HG03280 (cell line): Measurements from ENCODE around the gene SLX9.
"Not testable (repeated sequence)": the region's sequence is repeated elsewhere in the genome, so short reads cannot be mapped to it uniquely, and the experiment has no call there.

ENCODE experiments used
- ATAC-seq: cut with Tn5 transposase; IDR thresholded peaks from one replicate; pipeline ENCODE4 v1.9.1; 2021; ENCODE audit warnings: mild to moderate bottlenecking, moderate library complexity; ENCODE audit not compliant: unreplicated experiment

Gene SLX9

DNA sequence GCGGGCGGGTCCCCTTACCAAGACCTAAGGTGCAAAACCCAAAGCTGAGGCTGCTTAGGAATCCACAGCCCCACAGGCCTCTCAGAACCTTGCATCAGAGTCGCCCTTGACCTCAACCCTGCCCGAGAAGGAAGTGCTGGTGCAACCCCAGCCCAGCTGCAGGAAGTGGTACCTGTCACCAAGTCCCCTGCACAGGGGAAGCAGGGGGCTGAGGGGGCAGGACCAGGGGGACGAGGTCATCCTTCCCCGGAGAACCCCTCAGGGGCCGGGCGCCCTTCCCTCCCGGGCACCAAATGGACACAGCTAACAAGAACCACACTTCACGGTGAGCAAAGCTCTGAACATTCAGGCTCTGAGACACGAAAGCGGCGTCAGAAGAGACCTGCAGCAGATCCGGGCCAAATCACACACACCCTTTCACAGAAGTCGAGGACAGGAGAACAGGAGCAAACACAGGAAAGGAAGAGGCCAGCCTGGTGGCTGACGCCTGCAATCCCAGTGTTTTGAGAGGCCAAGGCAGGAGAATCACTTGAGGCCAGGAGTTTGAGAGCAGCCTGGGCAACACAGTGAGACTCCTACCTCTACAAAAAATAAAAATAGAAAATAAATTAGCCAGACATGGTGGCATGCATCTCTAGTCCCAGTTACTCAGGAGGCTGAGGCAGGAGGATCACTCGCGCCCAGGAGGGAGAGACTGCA, 25.5 kb upstream of the SLX9 start:
- no peak for ATAC-seq

DNA sequence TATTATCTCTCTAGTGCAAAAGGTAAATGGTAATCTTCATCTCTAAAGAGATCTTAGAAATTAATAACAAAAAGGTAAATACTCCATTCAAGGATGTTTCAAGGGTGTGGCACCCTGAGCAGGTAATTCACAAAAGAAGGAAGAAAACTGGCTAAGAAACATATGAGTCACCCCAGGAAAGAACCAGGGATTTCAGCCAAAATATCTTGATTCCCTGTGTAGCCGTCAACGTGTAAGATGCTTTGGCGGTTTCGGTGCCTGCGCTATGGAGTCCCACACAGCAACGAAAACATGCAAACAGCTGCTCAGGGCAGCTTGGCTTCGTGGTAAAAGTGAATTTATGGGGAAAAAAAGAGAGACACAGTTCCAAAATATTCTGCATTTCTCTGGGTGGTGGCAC, 22.9 kb upstream of the SLX9 start:
- ATAC-seq = no peak

- no peak for ATAC-seq
Observed at GRCh38 chr21:44917446-44918106, 22.3 kb upstream of the SLX9 start.

GRCh38 chr21:44918107-44918470, 21.7 kb upstream of the SLX9 start:
- ATAC-seq = no peak

DNA sequence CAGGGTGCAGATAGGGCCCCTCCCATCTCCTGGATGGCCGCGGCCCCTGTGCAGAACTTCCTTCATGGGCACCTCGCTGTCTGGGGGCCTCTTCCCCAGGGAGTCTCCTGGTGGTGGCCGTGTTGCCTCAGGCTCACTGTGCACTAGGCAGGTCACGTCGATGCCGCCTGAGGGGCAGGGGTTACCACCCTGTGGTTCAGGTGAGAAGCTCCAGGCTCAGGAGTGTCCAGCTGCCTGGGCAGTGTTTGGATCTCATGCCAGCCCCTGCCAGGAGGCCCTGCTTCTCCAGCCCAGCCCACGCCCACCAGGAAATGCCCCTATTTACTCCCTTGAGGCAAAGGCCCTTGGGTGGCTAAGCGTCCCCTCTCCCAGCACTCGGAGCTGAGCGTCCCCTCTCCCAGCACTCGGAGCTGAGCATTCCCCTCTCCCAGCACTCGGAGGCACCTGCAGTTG, 21.2 kb upstream of the SLX9 start:
- ATAC-seq = no peak

- no peak for ATAC-seq
Observed at GRCh38 chr21:44919111-44919912, 20.5 kb upstream of the SLX9 start.

DNA sequence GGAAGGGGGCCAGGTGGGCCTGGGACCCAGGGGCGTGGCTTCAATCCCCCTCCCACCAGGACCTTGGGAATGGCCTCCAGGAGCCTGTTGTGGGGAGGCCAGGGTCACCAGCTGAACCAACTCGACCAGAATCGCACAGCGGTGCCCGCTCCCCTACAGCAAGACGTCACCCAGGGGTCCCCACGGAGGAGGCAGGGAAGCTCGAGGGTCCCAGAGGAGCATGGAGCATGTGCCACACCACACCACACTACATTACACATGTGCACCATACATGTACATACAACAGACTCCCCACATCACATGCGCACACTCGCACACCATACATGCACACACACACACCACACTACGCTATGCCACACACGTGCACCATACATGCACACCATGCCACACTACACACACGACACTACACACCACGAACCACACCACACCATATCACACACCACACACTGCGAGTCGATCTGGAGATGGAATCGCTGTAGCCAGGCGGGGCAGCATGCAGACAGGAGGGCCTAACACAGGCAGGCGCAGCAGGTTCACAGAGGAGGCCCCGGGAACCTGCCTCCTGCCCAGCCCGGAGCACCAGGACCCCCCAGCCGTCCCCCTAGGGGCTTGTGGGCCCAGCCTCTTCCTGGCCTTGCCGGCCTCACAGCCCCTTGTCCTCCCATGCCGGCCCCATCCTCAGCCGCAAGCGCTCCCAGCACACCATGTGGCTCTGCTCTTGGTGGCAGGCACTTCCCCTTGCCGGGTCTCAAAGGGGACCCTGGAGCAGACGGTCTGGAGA, 19.7 kb upstream of the SLX9 start:
- no peak for ATAC-seq

- no peak for ATAC-seq
Observed at GRCh38 chr21:44920694-44921604, 18.9 kb upstream of the SLX9 start, which contains the start of gene ITGB2. Gene ITGB2 (minus strand): TSS chr21:44920899. CDS start chr21:44910782, 10,117 bp downstream.

GRCh38 chr21:44921928-44922327, 17.9 kb upstream of the SLX9 start:
- no peak for ATAC-seq

GRCh38 chr21:44923480-44924084, 16.2 kb upstream of the SLX9 start:
- ATAC-seq = no peak

DNA sequence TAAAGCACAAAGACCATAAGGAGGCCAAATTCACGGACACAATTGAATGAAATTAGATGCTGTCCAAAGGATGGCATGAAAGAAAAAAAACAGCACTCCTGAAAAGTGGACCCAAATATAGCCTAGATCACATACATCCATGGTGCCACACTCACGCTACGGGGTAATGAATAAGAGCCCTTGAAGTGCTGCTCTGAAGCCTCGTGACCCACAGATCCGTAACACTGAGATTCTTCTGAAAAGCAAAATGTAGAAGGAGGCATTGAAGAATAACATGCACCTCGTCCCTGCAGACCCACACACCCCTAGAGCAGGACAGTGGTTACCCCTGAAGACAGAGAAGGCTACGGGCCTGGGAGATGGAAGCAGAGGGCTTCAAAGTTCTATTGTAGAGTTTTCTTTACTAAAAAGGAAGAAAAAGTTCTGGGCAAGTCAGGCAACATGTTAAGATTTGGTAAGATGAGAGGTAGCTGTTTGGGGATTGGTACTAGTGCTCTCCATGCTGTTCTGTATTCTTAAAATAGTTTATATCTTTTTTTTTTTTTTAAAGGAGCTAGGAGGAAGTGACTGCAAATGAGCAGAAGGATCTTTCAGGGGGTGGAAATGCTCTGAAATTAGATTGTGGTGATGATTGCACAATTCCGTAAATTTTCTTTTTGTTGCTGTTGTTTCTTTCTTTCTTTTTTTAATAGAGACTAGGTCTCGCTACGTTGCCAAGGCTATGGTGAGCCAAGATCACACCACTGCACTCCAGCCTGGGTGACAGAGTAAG, 15.0 kb upstream of the SLX9 start:
- ATAC-seq = no peak

DNA sequence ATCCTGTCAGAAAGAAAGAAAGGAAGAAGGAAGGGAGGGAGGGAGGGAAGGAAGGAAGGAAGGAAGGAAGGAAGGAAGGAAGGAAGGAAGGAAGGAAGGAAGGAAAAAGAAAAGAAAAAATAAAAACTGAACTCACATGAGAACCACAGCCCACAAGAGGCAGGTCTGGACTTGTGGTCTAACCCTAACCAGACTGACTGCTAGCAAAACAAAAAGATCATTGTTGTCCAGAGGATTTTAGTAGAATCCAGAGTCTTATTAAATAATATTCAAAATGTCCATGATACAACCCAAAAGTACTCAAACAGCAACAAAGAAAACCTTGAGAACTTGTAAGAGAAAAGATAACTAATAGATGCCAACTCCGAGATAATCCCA, 14.5 kb upstream of the SLX9 start:
- ATAC-seq = no peak

- ATAC-seq = no peak
Observed at GRCh38 chr21:44926331-44927101, 13.3 kb upstream of the SLX9 start.

DNA sequence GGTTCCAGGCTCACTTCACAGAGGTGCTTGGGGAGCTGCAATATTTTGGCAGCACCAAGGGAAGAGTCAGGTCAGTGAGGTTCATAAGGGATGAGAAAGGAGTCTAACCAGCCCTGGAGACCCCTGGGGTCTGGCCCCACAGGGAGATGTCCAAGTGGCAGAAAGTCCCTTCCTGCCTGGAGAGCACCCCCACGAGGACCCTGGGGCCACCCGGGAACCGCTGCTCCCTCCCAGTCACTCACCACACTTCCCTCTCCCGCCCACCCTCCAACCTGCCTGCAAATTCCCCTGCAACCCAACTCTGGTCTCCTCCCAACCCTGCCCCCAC, 12.6 kb upstream of the SLX9 start:
- ATAC-seq = no peak

GRCh38 chr21:44927587-44928461, 12.0 kb upstream of the SLX9 start:
- ATAC-seq = no peak

DNA sequence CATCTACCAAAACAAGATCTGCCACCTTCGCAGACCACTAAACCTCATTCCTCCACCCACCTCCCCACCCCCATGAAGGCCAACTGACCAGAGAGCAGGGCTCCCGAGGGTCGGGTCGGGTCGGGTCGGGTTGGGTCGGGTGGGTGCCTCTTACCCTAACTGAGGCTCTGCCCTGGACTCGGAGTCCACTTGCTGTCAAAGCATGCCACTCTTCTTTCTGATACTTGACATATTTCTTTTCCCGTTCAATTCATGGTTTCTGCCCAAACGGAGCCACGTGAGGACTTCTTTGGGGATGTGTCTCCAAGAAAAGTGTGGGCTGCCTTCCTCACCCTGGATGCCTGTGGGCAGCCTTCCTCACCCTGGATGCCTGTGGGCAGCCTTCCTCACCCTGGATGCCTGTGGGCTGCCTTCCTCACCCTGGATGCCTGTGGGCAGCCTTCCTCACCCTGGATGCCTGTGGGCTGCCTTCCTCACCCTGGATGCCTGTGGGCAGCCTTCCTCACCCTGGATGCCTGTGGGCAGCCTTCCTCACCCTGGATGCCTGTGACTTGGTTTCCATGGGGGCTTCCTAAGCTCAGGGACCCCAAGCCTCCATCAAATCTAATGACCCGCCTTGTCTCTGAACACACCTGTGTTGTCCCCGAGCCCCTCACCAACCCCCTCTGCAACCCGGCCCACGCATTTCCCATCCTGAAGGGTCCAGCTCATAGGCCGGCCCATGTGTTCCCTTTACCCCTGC, 11.2 kb upstream of the SLX9 start:
- ATAC-seq = not testable (repeated sequence)
